ENCODE measurements around the gene FCHO1.

GRCh38 chr19:17721821-17722220 lies 29.5 kb upstream of the FCHO1 start:
- TF ChIP-seq EZH2 (IDR thresholded peaks at IDR 0.05; ENCODE audit: low read length) (no peak), CTCF (optimal IDR thresholded peaks at IDR 0.05 in 1 of 3, IDR thresholded peaks at IDR 0.05 in 1 of 3, conservative IDR thresholded peaks at IDR 0.05 in 1 of 3; ENCODE audit: extremely low read depth in 1 of 3, insufficient read depth in 2 of 3, low read length in 3 of 3) (no peak)

Measured in keratinocyte (primary cell).